ENCODE results near the gene NEDD4L.

The NEDD4L gene

DNA sequence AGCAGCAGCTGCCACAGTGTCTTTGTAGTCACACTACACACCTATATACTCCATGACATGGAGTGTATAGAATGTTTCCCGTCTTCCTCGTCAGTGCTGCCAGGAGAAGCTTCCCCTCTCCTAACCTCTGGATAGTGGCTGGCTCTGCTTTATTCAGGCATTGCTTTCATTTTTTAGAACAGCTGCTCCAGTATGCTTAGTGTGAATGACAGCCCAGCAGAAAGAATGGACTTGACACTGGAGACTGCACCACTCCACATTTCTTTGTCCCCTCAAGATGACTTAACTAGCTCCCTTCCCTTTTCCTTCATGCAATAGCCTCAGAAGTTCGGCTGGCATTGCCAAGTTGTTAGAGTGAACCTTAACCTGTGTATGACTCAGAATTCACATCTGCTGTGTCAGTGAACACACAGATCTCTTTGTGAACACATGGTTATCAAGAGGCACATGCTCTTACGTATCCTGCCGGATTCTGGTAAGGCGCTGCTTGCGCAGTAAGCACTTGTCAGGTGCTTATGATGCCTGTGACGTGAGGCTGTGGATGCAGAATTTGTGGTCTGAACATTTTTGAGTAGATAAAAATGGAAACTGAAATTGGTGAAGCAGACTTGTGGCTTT, 73.9 kb downstream of the NEDD4L start:
- TF ChIP-seq, protein P1, sequence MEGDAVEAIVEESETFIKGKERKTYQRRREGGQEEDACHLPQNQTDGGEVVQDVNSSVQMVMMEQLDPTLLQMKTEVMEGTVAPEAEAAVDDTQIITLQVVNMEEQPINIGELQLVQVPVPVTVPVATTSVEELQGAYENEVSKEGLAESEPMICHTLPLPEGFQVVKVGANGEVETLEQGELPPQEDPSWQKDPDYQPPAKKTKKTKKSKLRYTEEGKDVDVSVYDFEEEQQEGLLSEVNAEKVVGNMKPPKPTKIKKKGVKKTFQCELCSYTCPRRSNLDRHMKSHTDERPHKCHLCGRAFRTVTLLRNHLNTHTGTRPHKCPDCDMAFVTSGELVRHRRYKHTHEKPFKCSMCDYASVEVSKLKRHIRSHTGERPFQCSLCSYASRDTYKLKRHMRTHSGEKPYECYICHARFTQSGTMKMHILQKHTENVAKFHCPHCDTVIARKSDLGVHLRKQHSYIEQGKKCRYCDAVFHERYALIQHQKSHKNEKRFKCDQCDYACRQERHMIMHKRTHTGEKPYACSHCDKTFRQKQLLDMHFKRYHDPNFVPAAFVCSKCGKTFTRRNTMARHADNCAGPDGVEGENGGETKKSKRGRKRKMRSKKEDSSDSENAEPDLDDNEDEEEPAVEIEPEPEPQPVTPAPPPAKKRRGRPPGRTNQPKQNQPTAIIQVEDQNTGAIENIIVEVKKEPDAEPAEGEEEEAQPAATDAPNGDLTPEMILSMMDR (IDR thresholded peaks at IDR 0.05; ENCODE audit: extremely low read depth, insufficient read depth, missing control alignments), result no peak
- no peak for DNase-seq (ENCODE audit: low spot score)
- in situ Hi-C loops (cut with MboI; ENCODE audit: low pct_unique_long_range_greater_than_20kb, low sequenced_read_pairs, unreplicated experiment), result loop anchor here (10.0 kb wide), 1 partner anchor 233 kb away; no protein-coding TSS in a partner anchor

DNA sequence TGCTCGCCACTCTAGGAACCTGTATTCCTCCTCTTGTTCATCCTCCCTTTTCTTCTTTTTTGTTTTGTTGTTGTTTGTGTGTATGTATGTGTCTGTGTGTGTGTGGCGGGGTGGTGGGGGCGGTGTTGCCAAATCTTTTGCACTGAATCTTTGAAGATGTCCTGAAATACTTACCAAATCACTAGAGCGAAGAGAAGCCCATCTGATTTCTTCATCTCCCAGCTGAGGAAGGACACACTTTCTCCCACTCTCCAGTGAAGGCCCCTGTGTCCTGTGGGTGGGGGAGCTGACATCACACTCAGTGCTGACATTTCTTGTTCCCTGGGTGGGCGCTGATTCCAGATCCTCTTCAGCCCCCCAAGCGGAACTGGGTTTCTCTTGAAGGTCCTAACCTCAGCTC, 74.5 kb downstream of the NEDD4L start:
- TF ChIP-seq, protein P1 (IDR thresholded peaks at IDR 0.05; ENCODE audit: extremely low read depth, insufficient read depth, missing control alignments), result no peak
- in situ Hi-C loops (cut with MboI; ENCODE audit: low pct_unique_long_range_greater_than_20kb, low sequenced_read_pairs, unreplicated experiment), result loop anchor here (10.0 kb wide), 1 partner anchor 234 kb away; no protein-coding TSS in a partner anchor
- no peak for DNase-seq (ENCODE audit: low spot score)

DNA sequence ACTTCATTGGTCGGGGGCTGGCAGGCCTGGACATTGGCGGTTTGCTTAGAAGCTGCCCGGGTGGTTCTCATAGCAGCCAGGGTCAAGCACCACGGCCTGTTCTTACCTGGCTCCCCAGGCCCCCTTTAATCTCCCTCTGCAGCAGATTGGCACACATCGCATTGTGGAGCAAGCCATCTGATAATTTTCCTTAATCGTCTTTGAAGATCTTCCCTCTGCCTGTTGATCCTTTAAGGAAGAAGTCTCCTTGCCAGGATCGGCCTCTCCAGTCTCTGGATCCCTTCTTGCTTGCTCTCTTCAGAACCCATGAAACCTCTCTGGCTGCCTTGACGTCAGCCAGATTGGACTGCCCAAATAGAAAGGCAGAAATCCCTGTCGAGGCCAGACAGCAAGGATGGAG, 75.8 kb downstream of the NEDD4L start:
- in situ Hi-C loops (cut with MboI; ENCODE audit: low pct_unique_long_range_greater_than_20kb, low sequenced_read_pairs, unreplicated experiment), result loop anchor here (10.0 kb wide), 2 partner anchors 165 to 235 kb away; no protein-coding TSS in a partner anchor
- TF ChIP-seq, protein P1 (IDR thresholded peaks at IDR 0.05; ENCODE audit: extremely low read depth, insufficient read depth, missing control alignments), result no peak
- DNase-seq (ENCODE audit: low spot score), result no peak

DNA sequence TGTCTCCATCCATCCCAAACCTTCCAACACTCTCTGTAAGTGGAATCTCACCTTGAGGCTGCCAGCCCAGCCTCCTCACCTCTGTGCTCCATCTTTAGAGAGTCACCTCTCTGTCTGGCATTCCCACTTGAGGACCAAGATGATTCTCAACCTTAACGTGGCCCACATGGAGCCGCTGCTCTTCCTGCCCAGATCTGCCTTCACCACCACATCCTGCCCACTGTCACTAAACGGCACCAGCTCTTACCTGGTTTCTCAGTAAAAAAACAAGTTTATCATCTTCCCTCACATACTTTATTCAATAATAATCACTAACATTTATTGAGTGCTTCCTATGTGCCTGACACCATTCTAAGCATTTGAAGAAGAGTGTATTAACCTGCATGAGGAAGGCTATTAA, 80.4 kb downstream of the NEDD4L start:
- DNase-seq (ENCODE audit: low spot score), result no peak
- in situ Hi-C loops (cut with MboI; ENCODE audit: low pct_unique_long_range_greater_than_20kb, low sequenced_read_pairs, unreplicated experiment), result loop anchor here (10.0 kb wide), 1 partner anchor 170 kb away; no protein-coding TSS in a partner anchor
- TF ChIP-seq, protein P1 (IDR thresholded peaks at IDR 0.05; ENCODE audit: extremely low read depth, insufficient read depth, missing control alignments), result no peak

- in situ Hi-C loops (cut with MboI; ENCODE audit: low pct_unique_long_range_greater_than_20kb, low sequenced_read_pairs, unreplicated experiment), result loop anchor here (10.0 kb wide), 1 partner anchor 170 kb away; no protein-coding TSS in a partner anchor
- no peak for DNase-seq (ENCODE audit: low spot score)
- TF ChIP-seq, protein P1 (IDR thresholded peaks at IDR 0.05; ENCODE audit: extremely low read depth, insufficient read depth, missing control alignments), result no peak
Observed at GRCh38 chr18:58125183-58125582, 81.2 kb downstream of the NEDD4L start.

GRCh38 chr18:58125756-58126155, 81.7 kb downstream of the NEDD4L start:
- in situ Hi-C loops (cut with MboI; ENCODE audit: low pct_unique_long_range_greater_than_20kb, low sequenced_read_pairs, unreplicated experiment), result loop anchor here (10.0 kb wide), 1 partner anchor 171 kb away; no protein-coding TSS in a partner anchor
- TF ChIP-seq, protein P1 (IDR thresholded peaks at IDR 0.05; ENCODE audit: extremely low read depth, insufficient read depth, missing control alignments), result no peak
- DNase-seq (ENCODE audit: low spot score), result no peak

All from GM13977 (cell line).